WTC11 (cell line): Measurements from ENCODE around the gene NKAIN2.

Experiments used
- CBFB ChIP-seq: sonication (generic); formaldehyde crosslinking; IDR thresholded peaks from 2 replicates; pipeline ENCODE4 v1.8.1; 2022; ENCODE audit warnings: mild to moderate bottlenecking, low read depth, missing genetic modification reagents
- CREB1 ChIP-seq: sonication (generic); formaldehyde crosslinking; IDR thresholded peaks from 2 replicates; pipeline ENCODE4 v1.8.0; 2023; ENCODE audit warnings: mild to moderate bottlenecking, missing genetic modification reagents
- CTCF ChIP-seq: fragments of 200-600 bp; IDR thresholded peaks from 2 replicates; pipeline ENCODE4 v1.8.0; 2022; ENCODE audit warnings: antibody characterized with exemption
- FOXK1 ChIP-seq: sonication (generic); formaldehyde crosslinking; IDR thresholded peaks from 2 replicates; pipeline ENCODE4 v1.8.0; 2022; ENCODE audit warnings: mild to moderate bottlenecking, moderate library complexity, missing genetic modification reagents
- JUN ChIP-seq: sonication (generic); formaldehyde crosslinking; IDR thresholded peaks from 2 replicates; pipeline ENCODE4 v1.8.0; 2023; ENCODE audit warnings: mild to moderate bottlenecking, missing genetic modification reagents
- MXD4 ChIP-seq: fragments of 250-450 bp; sonication (Bioruptor Pico); IDR thresholded peaks from 2 replicates; pipeline ENCODE4 v1.8.0; 2021; ENCODE audit warnings: mild to moderate bottlenecking, moderate library complexity, borderline replicate concordance
- NFE2L1 ChIP-seq: sonication (generic); formaldehyde crosslinking; IDR thresholded peaks from 2 replicates; pipeline ENCODE4 v1.8.1; 2023; ENCODE audit warnings: missing genetic modification reagents
- NR1H2 ChIP-seq: sonication (generic); formaldehyde crosslinking; IDR thresholded peaks from 2 replicates; pipeline ENCODE4 v1.9.0; 2021; ENCODE audit warnings: mild to moderate bottlenecking, moderate library complexity, missing genetic modification reagents
- SOX15 ChIP-seq: fragments of 250-450 bp; sonication (Bioruptor Pico); IDR thresholded peaks from 2 replicates; pipeline ENCODE4 v1.9.0; 2021; ENCODE audit warnings: mild to moderate bottlenecking
- SP1 ChIP-seq: sonication (generic); formaldehyde crosslinking; conservative IDR thresholded peaks from 2 replicates; pipeline ENCODE4 v1.8.1; 2022; ENCODE audit warnings: missing genetic modification reagents
- USF1 ChIP-seq: sonication (generic); formaldehyde crosslinking; IDR thresholded peaks from 2 replicates; pipeline ENCODE4 v1.8.0; 2022; ENCODE audit warnings: mild to moderate bottlenecking, missing genetic modification reagents
- TF ChIP-seq, protein P1 (sequence below): sonication (generic); formaldehyde crosslinking; IDR thresholded peaks from 2 replicates; pipeline ENCODE4 v1.8.0; 2022; ENCODE audit warnings: mild to moderate bottlenecking, missing genetic modification reagents

GRCh38 chr6:123896869-123897268, 93.2 kb downstream of the NKAIN2 start:
- TF ChIP-seq CTCF = no peak
- TF ChIP-seq CREB1 = no peak
- TF ChIP-seq SOX15 (CRISPR knock-in tag) = no peak
- TF ChIP-seq JUN (CRISPR knock-in tag) = no peak
- no peak for TF ChIP-seq NFE2L1 (CRISPR knock-in tag)
- TF ChIP-seq NR1H2 = no peak
- no peak for TF ChIP-seq USF1 (CRISPR knock-in tag)
- no peak for TF ChIP-seq MXD4
- no peak for TF ChIP-seq CBFB (CRISPR knock-in tag)
- TF ChIP-seq FOXK1 (CRISPR knock-in tag) = no peak
- TF ChIP-seq, protein P1, sequence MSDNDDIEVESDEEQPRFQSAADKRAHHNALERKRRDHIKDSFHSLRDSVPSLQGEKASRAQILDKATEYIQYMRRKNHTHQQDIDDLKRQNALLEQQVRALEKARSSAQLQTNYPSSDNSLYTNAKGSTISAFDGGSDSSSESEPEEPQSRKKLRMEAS (CRISPR knock-in tag) = no peak
- no peak for TF ChIP-seq SP1 (CRISPR knock-in tag)
